Measurements from ENCODE around the gene SYT7. TPM values are rescaled to one million over a fixed set of nuclear protein-coding genes. Genes with fewer than 3 reads are reported as not detected.

SYT7 gene
- total RNA-seq, 1 donor, result 3.6 TPM

- TF ChIP-seq CTCF (IDR thresholded peaks at IDR 0.05; ENCODE audit: extremely low read depth, low read depth, low read length), result no peak
- Histone ChIP-seq H3K9me3 (ENCODE audit: low read depth, low read length) (no peaks in the 10 kb centered on the region), H3K4me3 (ENCODE audit: insufficient read depth, low read length) (no peak overlapping the region), H3K27me3 (ENCODE audit: insufficient read depth, low read length) (peaks cover 27% of the 10 kb centered on the region), H3K4me2 (ENCODE audit: insufficient read depth, low read length) (no peak overlapping the region), H2AFZ (ENCODE audit: low read length) (no peak overlapping the region), H3K36me3 (ENCODE audit: insufficient read depth, low read length) (no peaks in the 10 kb centered on the region), H3K27ac (ENCODE audit: low read depth, low read length) (no peak overlapping the region), H3K4me1 (ENCODE audit: insufficient read depth, low read length) (peaks cover 16% of the 10 kb centered on the region), H4K20me1 (ENCODE audit: insufficient read depth, low read length) (no peaks in the 10 kb centered on the region), H3K79me2 (ENCODE audit: insufficient read depth, low read length) (no peaks in the 10 kb centered on the region)
- DNase-seq (ENCODE audit: insufficient read length, low spot score, missing footprints), result peak; percentile 38
Measured at GRCh38 chr11:61594907-61595257, 14.0 kb upstream of the SYT7 start.

GRCh38 chr11:61593151-61593550 is 12.3 kb upstream of the SYT7 start:
- no peaks in the 10 kb centered on the region for H4K20me1 ChIP-seq (ENCODE audit: insufficient read depth, low read length)
- H3K4me2 ChIP-seq (ENCODE audit: insufficient read depth, low read length), result no peak overlapping the region
- peaks cover 30% of the 10 kb centered on the region for H3K27me3 ChIP-seq (ENCODE audit: insufficient read depth, low read length)
- H3K36me3 ChIP-seq (ENCODE audit: insufficient read depth, low read length), result no peaks in the 10 kb centered on the region
- H3K27ac ChIP-seq (ENCODE audit: low read depth, low read length), result no peak overlapping the region
- H3K79me2 ChIP-seq (ENCODE audit: insufficient read depth, low read length), result no peaks in the 10 kb centered on the region
- TF ChIP-seq CTCF (IDR thresholded peaks at IDR 0.05; ENCODE audit: extremely low read depth, low read depth, low read length), result no peak
- H3K9me3 ChIP-seq (ENCODE audit: low read depth, low read length), result no peaks in the 10 kb centered on the region
- H3K4me3 ChIP-seq (ENCODE audit: insufficient read depth, low read length), result no peak overlapping the region
- H2AFZ ChIP-seq (ENCODE audit: low read length), result no peak overlapping the region
- H3K4me1 ChIP-seq (ENCODE audit: insufficient read depth, low read length), result peaks cover 9% of the 10 kb centered on the region
- peak; percentile 75 for DNase-seq (ENCODE audit: insufficient read length, low spot score, missing footprints)

- DNase-seq (ENCODE audit: insufficient read length, low spot score, missing footprints), result peak; percentile 62
- peaks cover 30% of the 10 kb centered on the region for H3K27me3 ChIP-seq (ENCODE audit: insufficient read depth, low read length)
Measured at GRCh38 chr11:61592176-61592575, 11.3 kb upstream of the SYT7 start.

GRCh38 chr11:61589961-61590360 is 9.1 kb upstream of the SYT7 start:
- no peaks in the 10 kb centered on the region for H4K20me1 ChIP-seq (ENCODE audit: insufficient read depth, low read length)
- H3K27ac ChIP-seq (ENCODE audit: low read depth, low read length), result no peak overlapping the region
- H3K9me3 ChIP-seq (ENCODE audit: low read depth, low read length), result no peaks in the 10 kb centered on the region
- no peak for TF ChIP-seq CTCF (IDR thresholded peaks at IDR 0.05; ENCODE audit: extremely low read depth, low read depth, low read length)
- H3K4me2 ChIP-seq (ENCODE audit: insufficient read depth, low read length), result no peak overlapping the region
- no peak for DNase-seq (ENCODE audit: insufficient read length, low spot score, missing footprints)
- no peaks in the 10 kb centered on the region for H3K79me2 ChIP-seq (ENCODE audit: insufficient read depth, low read length)
- no peaks in the 10 kb centered on the region for H3K36me3 ChIP-seq (ENCODE audit: insufficient read depth, low read length)
- H3K4me1 ChIP-seq (ENCODE audit: insufficient read depth, low read length), result peaks cover 17% of the 10 kb centered on the region
- no peak overlapping the region for H3K4me3 ChIP-seq (ENCODE audit: insufficient read depth, low read length)
- peaks cover 29% of the 10 kb centered on the region for H3K27me3 ChIP-seq (ENCODE audit: insufficient read depth, low read length)
- H2AFZ ChIP-seq (ENCODE audit: low read length), result no peak overlapping the region

More at GRCh38 chr11:61592176-61592575, 11.3 kb upstream of the SYT7 start:
- no peaks in the 10 kb centered on the region for H3K9me3 ChIP-seq (ENCODE audit: low read depth, low read length)
- no peaks in the 10 kb centered on the region for H3K79me2 ChIP-seq (ENCODE audit: insufficient read depth, low read length)
- H3K4me2 ChIP-seq (ENCODE audit: insufficient read depth, low read length), result no peak overlapping the region
- no peaks in the 10 kb centered on the region for H3K36me3 ChIP-seq (ENCODE audit: insufficient read depth, low read length)
- no peak overlapping the region for H3K4me3 ChIP-seq (ENCODE audit: insufficient read depth, low read length)
- H4K20me1 ChIP-seq (ENCODE audit: insufficient read depth, low read length), result no peaks in the 10 kb centered on the region
- H3K27ac ChIP-seq (ENCODE audit: low read depth, low read length), result no peak overlapping the region
- H3K4me1 ChIP-seq (ENCODE audit: insufficient read depth, low read length), result peaks cover 15% of the 10 kb centered on the region
- no peak for TF ChIP-seq CTCF (IDR thresholded peaks at IDR 0.05; ENCODE audit: extremely low read depth, low read depth, low read length)
- no peak overlapping the region for H2AFZ ChIP-seq (ENCODE audit: low read length)
